ENCODE results near the gene AGPAT4. TPM values are rescaled to one million over a fixed set of nuclear protein-coding genes. Genes with fewer than 3 reads are reported as not detected.

Gene AGPAT4
- total and polyA plus RNA-seq, 8 donors, result 12.4 to 19.4 (median 15.7) TPM

- Histone ChIP-seq H3K36me3 (peaks cover 0 to 57% of the 10 kb centered on the region in 2 donors), H3K9me3 (no peaks in the 10 kb centered on the region), H3K27me3 (no peaks in the 10 kb centered on the region), H3K4me1 (no peaks in the 10 kb centered on the region), H3K27ac (no peak overlapping the region), H3K4me3 (no peak overlapping the region)
- DNase-seq, result no peak
- TF ChIP-seq CTCF (IDR thresholded peaks at IDR 0.05), result no peak
- ATAC-seq, result no peak
- intact Hi-C loops (cut with DNase I), result no loop called here
Measured at GRCh38 chr6:161163466-161164181, 110.2 kb downstream of the AGPAT4 start.

DNA sequence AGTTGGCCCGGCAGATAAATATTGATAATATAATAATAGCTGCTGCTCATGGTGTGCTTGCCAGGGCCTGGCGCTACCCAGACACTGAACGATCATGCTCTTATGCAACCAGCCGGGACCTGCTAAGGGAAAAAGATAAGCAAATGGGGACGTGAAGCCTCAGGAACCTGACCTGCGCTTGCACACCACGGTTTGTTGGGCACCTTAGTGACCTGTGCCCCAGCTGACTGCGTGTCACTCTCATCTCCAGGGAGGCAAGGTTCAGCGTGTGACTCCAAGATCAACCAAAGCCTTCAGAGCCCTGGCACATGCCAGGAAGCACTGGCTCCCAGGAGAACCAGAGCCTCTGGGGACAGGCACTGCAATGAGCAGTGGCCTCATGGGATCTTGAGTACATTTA lies 111.1 kb downstream of the AGPAT4 start:
- DNase-seq (no peak), ATAC-seq (no peak)
- peaks cover 0 to 59% of the 10 kb centered on the region in 2 donors for H3K36me3 ChIP-seq
- no peak overlapping the region for H3K4me3 ChIP-seq
- TF ChIP-seq CTCF (IDR thresholded peaks at IDR 0.05), result no peak
- no peaks in the 10 kb centered on the region for H3K9me3 ChIP-seq
- no peak overlapping the region for H3K27ac ChIP-seq
- no peaks in the 10 kb centered on the region for H3K4me1 ChIP-seq
- H3K27me3 ChIP-seq, result no peaks in the 10 kb centered on the region
- intact Hi-C loops (cut with DNase I), result no loop called here

GRCh38 chr6:161161889-161162624 lies 111.8 kb downstream of the AGPAT4 start:
- no peaks in the 10 kb centered on the region for H3K27me3 ChIP-seq
- H3K4me3 ChIP-seq, result no peak overlapping the region
- TF ChIP-seq CTCF (IDR thresholded peaks at IDR 0.05), result no peak
- peak in 1 of 4 donors; percentile 65 for DNase-seq
- no peaks in the 10 kb centered on the region for H3K9me3 ChIP-seq
- H3K4me1 ChIP-seq, result no peaks in the 10 kb centered on the region
- intact Hi-C loops (cut with DNase I), result no loop called here
- no peak for ATAC-seq
- H3K36me3 ChIP-seq, result peaks cover 0 to 59% of the 10 kb centered on the region in 2 donors
- no peak overlapping the region for H3K27ac ChIP-seq

DNA sequence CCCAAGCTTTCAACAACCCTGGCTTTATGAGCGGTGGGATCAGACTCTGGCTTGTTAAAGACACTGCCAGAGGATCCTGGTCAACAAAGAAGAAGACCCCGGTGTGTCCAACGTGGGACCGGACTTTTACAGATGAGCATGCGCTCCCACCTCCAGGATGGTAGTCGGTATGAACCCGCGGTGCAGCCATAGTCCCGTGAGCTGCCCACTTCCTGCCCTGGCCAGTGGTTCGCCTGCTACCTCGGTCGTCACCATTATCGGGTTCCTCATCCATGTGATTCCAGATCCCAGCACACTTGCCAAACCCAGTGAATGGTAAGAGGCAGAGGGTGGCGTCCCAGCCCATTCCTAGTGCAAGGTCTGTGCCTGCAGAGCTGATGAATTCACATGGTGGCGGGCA lies 112.7 kb downstream of the AGPAT4 start:
- intact Hi-C loops (cut with DNase I), result no loop called here
- ATAC-seq, result no peak

More for the DNA sequence above, 112.7 kb downstream of the AGPAT4 start:
- Histone ChIP-seq H3K27ac (no peak overlapping the region), H3K4me3 (no peak overlapping the region), H3K27me3 (no peaks in the 10 kb centered on the region), H3K9me3 (no peaks in the 10 kb centered on the region), H3K36me3 (peaks cover 0 to 57% of the 10 kb centered on the region in 2 donors), H3K4me1 (no peaks in the 10 kb centered on the region)
- DNase-seq, result no peak
- no peak for TF ChIP-seq CTCF (IDR thresholded peaks at IDR 0.05)

Data from left lung (tissue), 10 donors.